SIG-M5 treated with dmso at 0.1 percent for 504 hours (cell line): Measurements from ENCODE around the gene IL11RA.

Experiments used
- DNase-seq: peaks from one replicate; lab custom pipeline; 2025; ENCODE audit not compliant: unreplicated experiment; lab: John Stamatoyannopoulos, UW

Gene IL11RA

DNA sequence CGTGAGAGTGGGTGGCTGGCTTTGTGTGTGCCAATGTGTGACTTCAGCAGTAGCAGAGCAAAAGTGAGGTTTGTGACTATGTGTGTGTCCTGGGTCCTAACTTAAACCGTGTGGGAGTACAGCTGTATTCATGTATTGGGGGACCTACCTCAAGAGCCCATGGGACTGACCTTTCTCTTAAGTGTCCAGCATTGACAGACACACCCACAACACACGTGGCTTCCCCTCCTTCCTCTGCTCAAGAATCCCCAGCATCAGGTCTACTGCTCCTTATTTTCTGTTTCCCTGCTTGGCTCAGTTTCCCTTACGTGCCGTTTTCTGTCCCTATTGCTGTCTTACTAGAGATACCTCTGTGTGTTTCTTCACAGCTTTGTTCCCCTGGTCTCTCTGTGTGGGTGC lies 616 bp downstream of the IL11RA start:
- no peak for DNase-seq

DNA sequence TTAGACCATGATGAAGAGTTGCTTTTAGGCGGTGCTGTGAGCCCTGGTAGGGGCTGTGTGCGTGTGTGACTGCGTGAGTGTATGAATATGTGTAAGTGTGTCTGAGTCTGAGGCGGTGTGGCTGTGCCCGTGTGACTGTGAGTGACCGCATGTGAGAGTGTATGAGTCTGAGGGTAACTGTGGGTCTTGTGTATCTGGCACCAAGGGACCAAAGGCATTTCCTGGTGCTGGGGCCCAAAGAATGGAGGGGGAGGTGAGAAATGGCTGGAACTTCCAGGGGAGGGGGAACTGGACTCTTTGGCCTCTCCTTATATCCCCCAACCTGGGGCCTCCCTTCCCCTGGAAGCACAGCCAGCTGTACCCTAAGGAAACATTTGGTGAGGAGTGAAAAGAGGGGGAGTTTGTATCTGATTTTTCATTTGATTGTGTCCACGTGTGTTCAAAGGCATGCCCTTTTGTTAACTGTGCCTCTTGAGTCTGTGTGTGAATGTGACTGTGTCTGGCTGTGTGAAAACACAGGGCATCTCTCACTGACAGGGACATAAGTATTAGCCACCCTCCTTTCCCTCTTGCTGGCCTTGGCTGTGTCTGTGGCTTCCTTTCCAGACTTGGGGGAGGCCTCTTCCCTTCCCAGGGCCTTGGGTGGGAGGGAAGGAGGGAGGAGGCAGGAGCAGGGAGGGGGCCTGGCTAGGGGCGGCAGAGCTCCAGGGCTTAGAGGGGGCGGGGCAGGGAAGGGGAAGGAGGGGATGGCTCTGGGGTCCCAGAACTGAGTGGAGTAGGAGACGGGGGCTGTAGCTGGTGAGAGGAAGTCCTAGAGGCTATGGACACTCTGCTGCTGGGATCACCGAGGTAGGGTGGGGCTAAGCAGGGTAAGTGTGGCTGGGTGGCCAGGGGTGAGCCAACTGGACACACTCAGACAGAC lies 1.4 kb downstream of the IL11RA start:
- no peak for DNase-seq

DNA sequence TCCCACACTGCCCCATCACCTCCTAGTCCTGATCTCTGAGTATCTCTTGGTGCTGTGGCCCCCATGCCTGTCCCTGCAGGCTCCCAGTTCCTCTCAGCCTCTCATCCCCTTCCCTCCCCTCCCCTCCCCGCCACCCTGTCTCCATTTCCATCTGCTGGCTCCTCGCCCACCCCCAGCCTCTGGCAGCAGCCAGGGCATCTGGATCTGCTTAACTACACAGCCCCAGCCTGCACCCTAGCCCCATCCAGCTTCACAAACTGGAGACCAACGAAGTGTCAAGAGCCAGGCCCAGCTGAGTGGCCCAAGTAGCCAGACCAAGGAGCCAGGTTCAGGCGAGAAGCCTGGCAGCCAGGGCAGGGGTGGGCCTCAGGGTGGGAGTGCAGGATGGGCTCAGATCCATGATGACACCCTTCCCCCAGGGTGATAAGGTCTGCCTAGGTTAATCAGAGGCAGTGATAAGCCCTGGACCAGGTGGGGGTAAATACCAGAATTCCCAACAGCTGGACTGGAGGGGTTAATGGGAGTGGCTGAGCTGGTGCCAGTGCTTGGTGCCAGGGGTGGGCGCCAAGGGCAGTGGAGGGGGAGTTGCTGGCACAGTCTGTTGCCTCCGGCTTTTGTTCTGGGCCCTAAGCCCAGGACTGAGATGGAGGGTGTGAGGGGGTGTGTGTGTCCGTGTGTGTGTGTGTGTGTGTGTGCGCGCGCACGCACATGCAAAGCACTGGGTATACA lies 2.5 kb downstream of the IL11RA start:
- no peak for DNase-seq

DNA sequence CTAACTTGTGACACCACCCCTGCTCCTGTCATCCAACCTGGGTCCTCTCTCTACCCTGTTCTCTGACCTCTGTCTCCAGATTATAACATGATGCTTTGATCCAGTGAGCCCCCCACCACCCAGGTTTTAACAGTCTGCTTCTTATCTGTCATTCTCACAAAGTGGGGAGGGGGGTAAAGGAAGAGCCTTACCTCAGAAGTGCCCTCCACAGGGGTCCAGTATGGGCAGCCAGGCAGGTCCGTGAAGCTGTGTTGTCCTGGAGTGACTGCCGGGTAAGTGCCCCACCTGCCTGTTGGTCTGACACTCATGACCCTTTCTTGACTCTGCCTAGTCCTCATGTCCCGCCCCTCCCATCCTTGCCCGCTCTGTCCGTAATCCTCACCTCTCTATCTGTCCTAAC lies 3.4 kb downstream of the IL11RA start:
- no peak for DNase-seq

DNA sequence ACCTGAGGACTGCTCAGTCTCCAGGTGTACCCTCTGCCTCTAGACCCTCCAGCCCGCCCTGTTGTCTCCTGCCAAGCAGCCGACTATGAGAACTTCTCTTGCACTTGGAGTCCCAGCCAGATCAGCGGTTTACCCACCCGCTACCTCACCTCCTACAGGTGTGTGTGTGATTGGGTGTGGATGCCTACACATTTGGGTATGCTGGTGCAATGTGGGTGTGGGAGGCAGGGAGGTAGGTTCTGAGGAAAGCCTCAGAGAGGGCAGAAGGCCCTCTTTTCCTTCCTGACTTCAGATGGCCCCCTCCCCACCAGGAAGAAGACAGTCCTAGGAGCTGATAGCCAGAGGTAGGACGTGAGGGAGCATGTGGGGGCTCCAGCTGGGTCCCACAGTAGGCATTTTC lies 5.0 kb downstream of the IL11RA start:
- no peak for DNase-seq

DNA sequence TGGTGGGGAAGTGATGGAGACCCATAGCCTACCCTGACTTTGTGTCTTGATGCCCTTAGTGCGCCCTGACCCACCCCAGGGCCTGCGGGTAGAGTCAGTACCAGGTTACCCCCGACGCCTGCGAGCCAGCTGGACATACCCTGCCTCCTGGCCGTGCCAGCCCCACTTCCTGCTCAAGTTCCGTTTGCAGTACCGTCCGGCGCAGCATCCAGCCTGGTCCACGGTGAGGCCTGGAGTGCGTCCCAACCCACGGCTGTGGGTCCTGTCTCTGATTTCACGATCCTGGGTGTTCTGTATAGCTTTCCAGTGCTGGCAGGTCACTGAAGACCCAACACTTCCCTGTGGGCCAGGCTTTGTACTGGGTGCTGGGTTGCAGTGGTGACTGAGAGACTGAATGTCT lies 6.5 kb downstream of the IL11RA start:
- DNase-seq = no peak

DNA sequence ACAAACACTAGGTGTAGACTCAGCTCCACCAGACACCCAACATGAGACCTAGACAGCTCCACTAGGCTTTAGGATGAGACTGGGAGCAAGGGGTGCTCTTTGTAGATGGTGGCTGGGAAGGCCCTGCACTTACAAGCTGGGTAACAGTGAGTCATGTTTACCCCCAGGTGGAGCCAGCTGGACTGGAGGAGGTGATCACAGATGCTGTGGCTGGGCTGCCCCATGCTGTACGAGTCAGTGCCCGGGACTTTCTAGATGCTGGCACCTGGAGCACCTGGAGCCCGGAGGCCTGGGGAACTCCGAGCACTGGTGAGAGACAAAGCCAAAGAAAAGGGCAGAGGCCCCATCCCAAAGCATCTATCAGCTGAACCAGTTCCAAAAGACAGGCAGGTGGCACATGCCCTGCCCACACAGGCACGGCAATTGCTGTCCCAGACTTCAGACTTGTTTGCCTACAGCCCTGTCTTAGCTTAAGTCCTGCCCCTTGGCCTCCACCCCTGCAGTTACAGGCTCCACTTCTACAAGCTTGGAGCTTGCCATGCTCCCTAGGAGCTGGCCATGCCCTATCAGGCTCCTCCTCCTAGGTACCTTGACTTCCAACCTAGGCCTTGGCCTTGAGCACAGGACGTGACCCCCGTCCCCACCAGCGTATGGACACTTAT lies 7.7 kb downstream of the IL11RA start:
- DNase-seq = no peak

DNA sequence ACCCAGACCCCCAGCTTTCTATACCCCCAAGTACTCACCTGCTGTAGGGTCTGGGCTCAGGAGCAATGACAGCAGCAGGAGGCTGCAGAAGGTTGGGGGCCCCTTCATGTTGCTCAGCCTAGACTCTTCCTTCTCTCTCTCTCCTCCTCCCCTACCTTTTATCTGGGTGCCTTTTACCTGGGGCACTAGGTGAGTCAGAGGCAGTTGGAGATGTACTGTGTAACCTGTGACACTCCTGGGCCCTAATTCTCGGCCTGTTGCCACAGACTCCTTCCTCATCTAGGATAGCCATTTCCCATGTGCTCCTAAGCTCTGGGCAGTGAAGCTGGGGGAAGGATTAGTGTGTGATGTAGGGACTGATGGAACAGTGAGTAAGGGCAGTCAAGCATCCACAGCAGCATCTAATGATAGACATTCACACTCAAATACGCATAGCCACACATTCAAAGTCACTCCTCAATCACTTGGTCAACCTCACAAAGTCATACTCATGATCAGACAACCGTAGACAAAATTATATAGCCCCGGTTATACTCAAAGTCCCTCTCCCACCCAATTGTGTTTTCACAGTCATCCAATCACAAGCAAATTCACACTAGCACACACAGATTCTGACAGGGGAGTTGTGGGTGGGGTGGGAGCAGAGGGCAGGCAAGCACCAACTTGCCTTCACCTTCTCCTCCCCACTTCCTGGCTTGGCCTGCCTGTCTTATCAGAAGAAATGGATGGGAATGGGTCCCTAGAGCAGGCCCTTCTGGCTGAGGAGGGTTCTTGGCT lies 10.7 kb downstream of the IL11RA start, which contains the start of gene CCL27:
Gene CCL27 (minus strand): TSS at position 132 of the 777 bp plus-strand sequence. CDS start 24 bp downstream, at position 108.
- no peak for DNase-seq

DNA sequence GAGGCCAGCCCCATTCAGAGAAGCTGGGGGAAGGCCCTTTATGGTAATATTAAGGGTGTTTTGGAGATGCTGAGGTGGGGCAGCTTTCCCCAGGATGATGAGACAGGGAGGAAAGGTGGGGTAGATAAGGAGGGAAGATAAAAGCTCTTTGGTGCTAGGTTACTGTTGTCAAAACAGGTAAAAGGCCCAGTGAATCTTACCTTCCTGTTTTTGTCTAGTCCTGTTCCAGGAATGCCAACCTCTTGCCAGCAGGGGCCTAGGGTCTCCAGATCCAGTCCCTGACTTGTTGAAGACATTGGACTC lies 11.3 kb downstream of the IL11RA start:
- no peak for DNase-seq

DNA sequence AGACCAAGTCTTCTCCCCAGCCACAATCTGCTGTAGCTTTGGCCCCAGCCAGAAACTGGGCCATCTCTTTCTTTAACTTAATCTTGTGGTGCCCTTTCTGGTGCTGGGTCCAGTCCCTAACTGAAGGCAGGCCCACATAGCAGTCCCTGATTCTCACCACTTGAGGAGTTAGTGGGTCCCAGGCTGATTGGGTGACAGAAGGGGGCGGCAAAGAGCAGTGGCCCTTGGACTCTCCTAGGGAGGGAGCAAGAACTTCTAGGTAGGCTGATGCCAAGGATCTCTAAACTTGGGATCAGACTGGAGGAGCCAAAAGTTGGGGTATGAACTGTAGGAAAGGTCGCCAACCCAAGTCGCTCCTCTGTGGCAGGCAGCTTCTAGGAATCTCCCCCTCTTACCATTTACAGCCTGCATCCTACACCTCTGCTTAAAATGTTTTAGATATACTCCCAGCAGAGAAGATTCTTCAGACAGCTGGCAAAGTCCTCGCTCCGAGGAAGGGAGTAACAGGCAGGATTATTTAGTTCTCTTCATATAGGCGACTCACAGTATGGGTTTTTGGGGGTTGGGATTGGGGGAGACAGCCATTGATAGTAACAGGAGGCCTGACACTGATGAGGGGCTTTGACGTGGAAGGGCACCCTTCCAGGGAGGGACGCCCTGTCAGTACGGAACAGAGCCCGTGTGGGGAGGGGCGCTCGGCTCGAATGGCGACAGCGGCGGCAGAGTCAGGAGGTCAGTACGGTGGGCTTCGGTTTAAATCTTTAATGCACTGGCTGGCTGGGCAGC lies 12.5 kb downstream of the IL11RA start:
- DNase-seq = peak; percentile 80

DNA sequence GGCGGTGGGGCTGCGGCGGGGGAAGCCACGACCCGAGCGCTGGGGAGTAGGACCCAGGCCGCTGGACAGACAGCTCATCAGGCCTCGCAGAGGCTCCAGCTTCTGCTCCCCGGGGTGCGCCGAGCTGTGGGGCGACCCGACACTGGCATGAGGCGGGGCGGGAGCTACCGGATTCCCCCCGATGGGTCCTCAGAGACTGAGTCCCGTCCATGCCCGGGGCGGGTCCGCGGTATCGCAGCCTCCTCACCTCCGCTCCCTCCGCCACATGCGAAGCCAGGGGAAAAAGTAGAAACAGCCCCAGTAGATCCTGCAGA lies 13.0 kb downstream of the IL11RA start:
- no peak for DNase-seq

DNA sequence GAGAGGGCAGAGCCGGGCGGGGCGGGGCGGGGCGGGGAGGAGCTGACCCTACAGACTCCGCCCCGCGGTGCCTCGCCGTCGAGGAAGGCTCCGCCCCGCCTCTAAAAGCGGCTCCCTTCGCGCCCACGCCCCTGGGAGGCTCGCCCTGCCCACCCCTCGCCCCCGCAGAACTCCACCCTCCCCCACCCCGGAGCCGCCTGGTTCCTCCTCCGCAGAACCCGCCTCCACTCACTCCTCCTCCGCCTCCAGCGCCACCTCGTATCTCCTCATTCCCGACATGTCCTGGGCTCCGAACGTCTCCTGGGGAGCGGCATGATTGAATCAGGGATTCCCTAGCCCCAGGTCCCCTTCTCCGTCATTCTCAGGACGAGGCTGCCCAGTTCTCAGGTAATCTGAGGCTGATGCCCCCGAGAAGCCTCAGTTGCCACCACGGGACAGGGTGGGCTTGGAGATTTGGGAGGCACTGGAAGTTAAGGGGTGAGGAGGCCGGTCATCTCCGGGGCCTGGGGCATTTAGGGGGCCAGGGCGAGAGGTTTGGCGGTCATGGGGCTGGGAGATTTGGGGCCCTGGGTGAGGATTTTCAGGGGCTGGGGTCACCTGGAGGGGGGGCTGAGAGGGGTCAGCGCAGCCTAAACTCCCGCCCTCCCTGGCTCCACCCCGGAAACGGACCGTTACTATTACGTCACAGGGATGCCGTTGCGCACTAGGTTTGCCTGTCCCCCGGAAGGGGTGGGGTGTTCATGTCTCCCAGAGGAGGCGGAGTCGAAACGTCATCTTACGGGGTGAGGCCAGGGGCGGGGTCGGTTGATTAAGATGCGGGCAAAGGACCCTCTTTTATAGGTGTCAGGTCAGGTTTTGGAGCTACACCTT lies 13.6 kb downstream of the IL11RA start:
- peak; percentile 89 for DNase-seq

DNA sequence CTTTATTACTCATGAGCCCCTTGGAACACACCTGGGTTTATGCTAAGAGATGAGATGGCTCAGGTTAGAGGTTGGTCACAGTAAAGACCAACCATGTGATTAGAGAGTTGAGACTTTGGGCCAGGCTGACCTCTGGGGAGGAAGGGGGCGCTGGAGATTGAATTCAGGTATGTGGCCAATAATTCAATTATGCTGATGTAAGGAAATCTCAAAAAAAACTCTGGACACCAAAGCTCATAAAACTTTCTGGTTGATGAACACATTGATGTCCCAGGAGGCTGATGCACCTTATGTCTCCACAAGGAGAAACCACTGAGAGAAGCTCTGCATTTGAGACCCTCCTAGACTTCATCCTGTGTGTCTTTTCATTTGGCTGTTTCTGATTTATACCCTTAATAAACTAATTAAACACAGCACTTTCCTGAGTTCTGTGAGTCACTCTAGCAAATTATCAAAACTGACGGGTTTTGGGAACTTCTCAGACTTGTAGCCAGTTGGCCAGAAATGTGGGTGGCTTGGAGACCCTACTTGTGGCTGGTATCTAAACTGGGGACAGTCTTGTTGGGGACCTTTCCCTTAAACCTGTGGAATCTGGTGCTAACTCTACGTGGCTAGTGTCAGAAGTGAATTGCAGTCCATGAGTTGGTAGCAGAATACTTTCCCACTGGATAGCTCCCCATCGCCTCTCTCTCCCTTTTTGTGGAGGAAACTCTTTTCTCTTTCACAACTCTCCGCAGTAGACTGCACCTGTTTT lies 18.0 kb downstream of the IL11RA start:
- DNase-seq = no peak

DNA sequence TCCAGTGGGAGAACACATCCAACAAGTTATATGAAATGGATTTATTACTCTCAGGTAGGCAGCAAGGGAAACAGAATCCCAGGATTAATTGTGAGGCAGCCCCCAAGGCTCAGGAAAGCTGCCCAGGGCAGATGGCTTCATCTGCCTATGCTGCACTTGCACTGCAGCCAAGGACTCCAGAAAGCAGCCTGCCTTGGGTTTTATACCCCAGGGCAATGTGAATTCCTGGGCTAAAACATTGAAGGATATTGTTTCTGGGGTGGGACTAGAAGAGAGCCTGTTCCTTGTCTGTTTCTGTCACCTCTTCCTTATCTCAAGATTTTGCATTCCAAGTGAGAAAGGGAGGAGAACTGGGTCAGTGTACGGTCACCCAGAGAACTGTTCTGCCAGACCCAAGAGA lies 19.3 kb downstream of the IL11RA start:
- no peak for DNase-seq

DNA sequence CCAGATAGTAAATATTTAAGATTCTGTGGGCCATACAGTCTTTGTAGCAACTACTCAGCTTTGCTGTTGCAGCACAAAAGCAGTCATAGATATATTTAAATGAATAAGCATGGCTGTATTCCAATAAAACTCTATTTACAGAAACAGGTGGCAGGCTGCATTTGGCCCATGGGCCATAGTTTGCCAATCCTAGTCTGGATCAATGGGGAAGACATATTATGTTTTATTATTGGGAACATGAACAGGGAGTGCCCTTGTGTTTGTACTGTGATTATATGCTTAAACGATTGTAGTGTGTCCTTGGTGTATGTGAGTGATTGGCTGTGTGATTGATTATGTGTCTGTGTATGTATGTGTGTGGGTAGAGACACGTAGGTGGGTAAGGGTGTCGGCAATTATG lies 22.5 kb downstream of the IL11RA start:
- DNase-seq = no peak

DNA sequence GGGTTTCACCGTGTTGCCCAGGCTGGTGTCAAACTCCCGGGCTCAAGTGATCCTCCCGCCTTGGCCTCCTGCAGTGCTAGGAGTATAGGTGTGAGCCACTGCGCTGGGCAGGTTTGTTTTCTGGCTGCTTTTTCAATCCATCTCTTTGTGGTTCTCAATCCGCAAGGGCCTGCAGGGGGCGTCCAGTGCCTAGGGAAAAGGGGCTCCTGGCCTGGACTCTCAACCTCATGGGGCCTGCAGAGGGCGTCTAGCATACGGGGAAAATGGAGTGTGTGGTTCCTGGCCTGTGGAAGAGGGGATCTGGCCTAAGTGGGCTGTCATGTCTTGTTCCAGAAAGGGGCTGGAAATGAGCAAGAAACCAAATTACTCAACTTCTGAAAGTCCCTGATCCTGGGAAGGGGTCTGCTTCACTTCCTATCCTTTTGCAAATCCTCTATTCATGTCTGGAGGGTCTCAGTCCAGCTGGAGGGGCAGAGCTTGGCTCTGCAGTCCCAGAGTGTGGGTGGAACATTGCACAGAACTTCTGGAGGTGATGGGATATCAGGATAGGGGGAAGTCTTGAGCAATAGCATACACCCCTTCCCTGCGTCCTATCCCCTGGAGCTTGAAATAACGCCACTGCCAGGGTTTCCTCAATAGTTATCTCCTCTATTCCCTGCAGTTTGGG lies 23.2 kb downstream of the IL11RA start:
- DNase-seq = peak; percentile 80

DNA sequence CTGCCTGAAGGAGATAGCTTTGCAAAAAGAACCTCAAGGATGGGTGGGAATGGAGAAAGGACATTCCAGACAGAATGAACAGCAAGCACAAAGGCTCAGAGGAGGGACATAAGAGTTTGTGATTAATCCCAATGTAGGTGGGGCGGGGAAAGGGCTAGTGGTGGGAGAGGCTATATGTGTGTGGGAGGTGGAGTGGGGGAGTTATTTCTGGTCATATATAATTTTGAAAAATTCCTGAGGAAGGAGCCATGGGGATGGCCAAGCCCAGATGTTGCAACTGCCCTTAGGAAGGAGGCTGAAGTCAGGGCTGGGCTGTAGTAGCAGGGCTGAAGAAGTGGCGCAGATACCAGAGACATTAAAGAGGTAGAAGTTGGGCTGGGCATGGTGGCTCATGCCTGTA lies 23.9 kb downstream of the IL11RA start:
- no peak for DNase-seq

DNA sequence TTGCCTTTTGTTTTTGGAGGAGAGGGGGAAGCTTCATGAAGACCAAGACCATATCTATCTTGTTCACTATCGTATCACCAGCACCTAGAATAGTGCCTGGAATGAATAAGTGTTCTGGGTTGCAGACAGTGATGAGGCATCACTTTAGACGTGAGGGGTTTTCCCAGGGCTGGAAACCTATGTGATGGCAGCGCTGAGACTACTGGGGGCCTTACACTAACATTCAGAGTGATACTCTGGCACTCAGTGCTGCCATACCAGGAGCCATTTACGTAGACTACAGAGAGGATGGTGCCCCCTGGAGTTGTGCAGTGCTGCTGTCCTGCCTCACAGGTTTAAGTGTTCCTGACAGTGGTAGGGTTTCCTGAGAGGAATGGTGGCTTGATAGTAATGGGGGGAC lies 32.2 kb downstream of the IL11RA start:
- no peak for DNase-seq
